NCI-H1105 (cell line): ENCODE results near the gene GALNT14.

Experiments used
- DNase-seq: peaks from one replicate; lab custom pipeline; 2025; lab: John Stamatoyannopoulos, UW

GALNT14 gene

GRCh38 chr2:30894498-30895119, 243.6 kb downstream of the GALNT14 start:
- DNase-seq, result no peak

GRCh38 chr2:30888852-30889409, 249.3 kb downstream of the GALNT14 start:
- no peak for DNase-seq

- no peak for DNase-seq
Measured at GRCh38 chr2:30886080-30886479, 252.2 kb downstream of the GALNT14 start.

- no peak for DNase-seq
Measured at GRCh38 chr2:30883822-30884221, 254.4 kb downstream of the GALNT14 start.

GRCh38 chr2:30883184-30883583, 255.1 kb downstream of the GALNT14 start:
- no peak for DNase-seq

- no peak for DNase-seq
Measured at GRCh38 chr2:30880516-30880915, 257.7 kb downstream of the GALNT14 start.

GRCh38 chr2:30877833-30878232, 260.4 kb downstream of the GALNT14 start:
- DNase-seq, result no peak

- no peak for DNase-seq
Measured at GRCh38 chr2:30872797-30873196, 265.4 kb downstream of the GALNT14 start.

GRCh38 chr2:30871980-30872789, 266.1 kb downstream of the GALNT14 start:
- DNase-seq, result peak; percentile 9

GRCh38 chr2:30871440-30871839, 266.8 kb downstream of the GALNT14 start:
- DNase-seq, result no peak

GRCh38 chr2:30869988-30870387, 268.3 kb downstream of the GALNT14 start:
- DNase-seq, result no peak

GRCh38 chr2:30867385-30867784, 270.9 kb downstream of the GALNT14 start:
- no peak for DNase-seq

GRCh38 chr2:30866974-30867373, 271.3 kb downstream of the GALNT14 start:
- no peak for DNase-seq

- DNase-seq, result no peak
Measured at GRCh38 chr2:30865892-30866681, 272.2 kb downstream of the GALNT14 start.

GRCh38 chr2:30865243-30865642, 273.0 kb downstream of the GALNT14 start:
- no peak for DNase-seq

- DNase-seq, result peak; percentile 23
Measured at GRCh38 chr2:30862054-30862651, 276.1 kb downstream of the GALNT14 start.

GRCh38 chr2:30860726-30861125, 277.5 kb downstream of the GALNT14 start:
- DNase-seq, result no peak
